Measurements from ENCODE around the gene ST6GALNAC3. TPM values are rescaled to one million over a fixed set of nuclear protein-coding genes. Genes with fewer than 3 reads are reported as not detected.

ST6GALNAC3 gene
- total and polyA plus RNA-seq, 3 donors from 2014 or later = 0.46 to 0.87 (median 0.74) TPM

DNA sequence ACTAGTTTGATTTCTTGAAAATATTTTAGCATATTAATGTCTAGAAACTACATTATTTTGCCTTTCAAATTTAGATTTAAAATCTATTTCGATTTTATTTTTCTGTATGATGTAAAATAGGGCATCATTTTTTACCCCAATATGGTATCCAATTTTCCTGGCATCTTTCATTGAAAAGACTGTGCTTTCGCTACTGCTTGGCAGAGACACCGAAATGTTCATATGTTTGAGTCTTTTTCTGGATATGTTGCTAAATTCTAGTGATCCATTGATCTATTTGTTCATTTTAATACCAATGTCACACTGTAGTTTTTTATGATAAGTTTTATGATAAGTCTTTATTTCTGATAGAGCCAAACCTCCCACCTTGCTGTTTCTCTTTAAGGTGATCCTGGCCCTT is 24.3 kb downstream of the ST6GALNAC3 start:
- H3K36me3 ChIP-seq (ENCODE audit: low read depth, missing control alignments) = no peaks in the 10 kb centered on the region
- no peaks in the 10 kb centered on the region for H3K27me3 ChIP-seq
- no peaks in the 10 kb centered on the region for H3K4me1 ChIP-seq
- no peak overlapping the region for H3K4me3 ChIP-seq
- TF ChIP-seq POLR2A (IDR thresholded peaks at IDR 0.05) = no peak
- TF ChIP-seq, protein P1, sequence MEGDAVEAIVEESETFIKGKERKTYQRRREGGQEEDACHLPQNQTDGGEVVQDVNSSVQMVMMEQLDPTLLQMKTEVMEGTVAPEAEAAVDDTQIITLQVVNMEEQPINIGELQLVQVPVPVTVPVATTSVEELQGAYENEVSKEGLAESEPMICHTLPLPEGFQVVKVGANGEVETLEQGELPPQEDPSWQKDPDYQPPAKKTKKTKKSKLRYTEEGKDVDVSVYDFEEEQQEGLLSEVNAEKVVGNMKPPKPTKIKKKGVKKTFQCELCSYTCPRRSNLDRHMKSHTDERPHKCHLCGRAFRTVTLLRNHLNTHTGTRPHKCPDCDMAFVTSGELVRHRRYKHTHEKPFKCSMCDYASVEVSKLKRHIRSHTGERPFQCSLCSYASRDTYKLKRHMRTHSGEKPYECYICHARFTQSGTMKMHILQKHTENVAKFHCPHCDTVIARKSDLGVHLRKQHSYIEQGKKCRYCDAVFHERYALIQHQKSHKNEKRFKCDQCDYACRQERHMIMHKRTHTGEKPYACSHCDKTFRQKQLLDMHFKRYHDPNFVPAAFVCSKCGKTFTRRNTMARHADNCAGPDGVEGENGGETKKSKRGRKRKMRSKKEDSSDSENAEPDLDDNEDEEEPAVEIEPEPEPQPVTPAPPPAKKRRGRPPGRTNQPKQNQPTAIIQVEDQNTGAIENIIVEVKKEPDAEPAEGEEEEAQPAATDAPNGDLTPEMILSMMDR (IDR thresholded peaks at IDR 0.05) = no peak
- H3K27ac ChIP-seq = no peak overlapping the region
- H3K9me3 ChIP-seq = no peaks in the 10 kb centered on the region
- intact Hi-C loops (cut with DNase I; ENCODE audit: low total_unique reads) = no loop called here
- WGBS, 2 donors = 88 to 95% methylated on average over 3 of the region's 3 CpGs
- DNase-seq = no peak

- Histone ChIP-seq H3K4me3 (no peak overlapping the region), H3K36me3 (ENCODE audit: low read depth, missing control alignments) (no peaks in the 10 kb centered on the region), H3K27ac (no peak overlapping the region), H3K4me1 (no peaks in the 10 kb centered on the region), H3K9me3 (no peaks in the 10 kb centered on the region), H3K27me3 (no peaks in the 10 kb centered on the region)
- DNase-seq = no peak
- TF ChIP-seq, protein P1 (IDR thresholded peaks at IDR 0.05) = no peak
- no peak for TF ChIP-seq POLR2A (IDR thresholded peaks at IDR 0.05)
- intact Hi-C loops (cut with DNase I; ENCODE audit: low total_unique reads) = no loop called here
- 88 to 91% methylated on average over 4 of the region's 4 CpGs for WGBS, 2 donors
Observed at GRCh38 chr1:76101548-76101947, 27.0 kb downstream of the ST6GALNAC3 start.

DNA sequence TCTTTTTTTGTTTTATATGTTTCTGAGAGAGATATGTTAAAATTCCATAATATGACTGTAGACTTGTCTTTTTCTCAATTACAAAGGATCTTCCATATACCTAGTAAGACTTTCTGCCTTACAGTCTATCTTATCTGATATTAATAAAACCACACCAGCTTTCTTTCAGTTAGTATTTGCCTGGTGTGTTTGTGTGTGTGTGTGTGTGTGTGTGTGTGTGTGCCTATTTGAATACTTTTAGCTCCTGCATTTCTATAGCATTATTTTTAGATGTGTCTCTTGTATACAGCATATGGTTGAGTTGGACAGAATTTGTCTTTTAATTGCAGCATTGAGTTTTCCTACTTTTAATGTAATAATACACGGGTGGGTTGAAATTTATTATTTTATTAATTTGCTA is 27.5 kb downstream of the ST6GALNAC3 start:
- TF ChIP-seq, protein P1 (IDR thresholded peaks at IDR 0.05) = no peak
- TF ChIP-seq POLR2A (IDR thresholded peaks at IDR 0.05) = no peak
- Histone ChIP-seq H3K4me3 (no peak overlapping the region), H3K4me1 (no peaks in the 10 kb centered on the region), H3K36me3 (ENCODE audit: low read depth, missing control alignments) (no peaks in the 10 kb centered on the region), H3K27me3 (no peaks in the 10 kb centered on the region), H3K27ac (no peak overlapping the region), H3K9me3 (no peaks in the 10 kb centered on the region)
- WGBS, 2 donors = 83 to 86% methylated on average over 1 of the region's 1 CpG
- intact Hi-C loops (cut with DNase I; ENCODE audit: low total_unique reads) = no loop called here
- no peak for DNase-seq

GRCh38 chr1:76103034-76103433 is 28.5 kb downstream of the ST6GALNAC3 start:
- TF ChIP-seq POLR2A (IDR thresholded peaks at IDR 0.05) = no peak
- TF ChIP-seq, protein P1 (IDR thresholded peaks at IDR 0.05) = no peak
- Histone ChIP-seq H3K27ac (no peak overlapping the region), H3K36me3 (ENCODE audit: low read depth, missing control alignments) (no peaks in the 10 kb centered on the region), H3K4me3 (no peak overlapping the region), H3K4me1 (no peaks in the 10 kb centered on the region), H3K27me3 (no peaks in the 10 kb centered on the region), H3K9me3 (no peaks in the 10 kb centered on the region)
- intact Hi-C loops (cut with DNase I; ENCODE audit: low total_unique reads) = no loop called here
- no peak for DNase-seq

DNA sequence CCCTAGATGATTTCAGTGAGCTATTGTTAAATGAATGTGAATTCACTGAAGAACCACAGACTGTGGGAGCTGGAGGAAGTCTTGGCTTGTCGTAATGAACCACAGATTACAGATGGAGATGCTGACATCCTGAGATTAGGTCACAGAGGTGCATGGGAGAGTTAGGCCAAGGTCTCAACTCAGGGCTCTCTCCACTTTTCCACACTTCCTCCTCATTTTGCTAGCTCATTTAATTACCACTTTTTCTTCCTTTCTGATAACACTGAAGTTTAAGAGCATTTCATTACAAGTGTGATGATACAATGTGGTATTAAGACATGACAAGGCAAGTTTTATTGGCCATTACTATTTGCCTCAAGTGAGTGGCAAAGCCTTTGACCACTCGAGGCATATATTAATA is 30.8 kb downstream of the ST6GALNAC3 start:
- TF ChIP-seq, protein P1 (IDR thresholded peaks at IDR 0.05) = no peak
- no peak for TF ChIP-seq POLR2A (IDR thresholded peaks at IDR 0.05)
- Histone ChIP-seq H3K27ac (no peak overlapping the region), H3K4me3 (no peak overlapping the region), H3K36me3 (ENCODE audit: low read depth, missing control alignments) (no peaks in the 10 kb centered on the region), H3K4me1 (no peaks in the 10 kb centered on the region), H3K27me3 (no peaks in the 10 kb centered on the region), H3K9me3 (no peaks in the 10 kb centered on the region)
- DNase-seq = no peak
- 47 to 63% methylated on average over 2 of the region's 2 CpGs for WGBS, 2 donors
- intact Hi-C loops (cut with DNase I; ENCODE audit: low total_unique reads) = no loop called here

Measured in testis (tissue), 3 donors.